UCSD-AML1 (cell line): ENCODE results near the gene FAM168A.

Experiments
- DNase-seq: peaks from one replicate; lab custom pipeline; 2025; ENCODE audit not compliant: unreplicated experiment; lab: John Stamatoyannopoulos, UW

The FAM168A gene

GRCh38 chr11:73404506-73405145 lies 193.3 kb downstream of the FAM168A start:
- DNase-seq = no peak

GRCh38 chr11:73404048-73404447 lies 193.9 kb downstream of the FAM168A start:
- peak; percentile 64 for DNase-seq

- no peak for DNase-seq
Observed at GRCh38 chr11:73403541-73403940, 194.4 kb downstream of the FAM168A start.

- DNase-seq = no peak
Observed at GRCh38 chr11:73402834-73403185, 195.1 kb downstream of the FAM168A start.

GRCh38 chr11:73401924-73402833 lies 195.7 kb downstream of the FAM168A start:
- DNase-seq = no peak

- DNase-seq = no peak
Observed at GRCh38 chr11:73401217-73401923, 196.5 kb downstream of the FAM168A start.

GRCh38 chr11:73400293-73400692 lies 197.6 kb downstream of the FAM168A start:
- DNase-seq = no peak

- DNase-seq = no peak
Observed at GRCh38 chr11:73399636-73400035, 198.3 kb downstream of the FAM168A start.

GRCh38 chr11:73399159-73399590 lies 198.7 kb downstream of the FAM168A start:
- no peak for DNase-seq

GRCh38 chr11:73398721-73399120 lies 199.2 kb downstream of the FAM168A start:
- no peak for DNase-seq

- DNase-seq = no peak
Observed at GRCh38 chr11:73398132-73398526, 199.8 kb downstream of the FAM168A start.

GRCh38 chr11:73397468-73398131 lies 200.3 kb downstream of the FAM168A start:
- DNase-seq = no peak

- DNase-seq = no peak
Observed at GRCh38 chr11:73396985-73397384, 200.9 kb downstream of the FAM168A start.

GRCh38 chr11:73396251-73396930 lies 201.5 kb downstream of the FAM168A start:
- DNase-seq = no peak

- no peak for DNase-seq
Observed at GRCh38 chr11:73395297-73396208, 202.4 kb downstream of the FAM168A start.

- DNase-seq = no peak
Observed at GRCh38 chr11:73394416-73395296, 203.3 kb downstream of the FAM168A start.

- peak; percentile 79 for DNase-seq
Observed at GRCh38 chr11:73393479-73394415, 204.2 kb downstream of the FAM168A start.

- DNase-seq = peak; percentile 48
Observed at GRCh38 chr11:73393011-73393380, 204.9 kb downstream of the FAM168A start.
